Mucosa of descending colon (tissue), 3 donors: ENCODE results near the gene TGFBR2. TPM values are rescaled to one million over a fixed set of nuclear protein-coding genes. Genes with fewer than 3 reads are reported as not detected.

Experiments used
- ATAC-seq: fragments of 200-7000 bp; cut with Tn5 transposase; one replicate; pipeline ENCODE4 v1.9.1; 2020; ENCODE audit warnings: mild to moderate bottlenecking, moderate library complexity
- DNase-seq, 3 donors: peaks; one replicate each; pipeline ENCODE4 v3.0.0-alpha.2; 2020
- H3K36me3 ChIP-seq: fragments of 200-600 bp; one replicate; pipeline ENCODE4 v1.8.0; 2021; ENCODE audit warnings: low read depth, mild to moderate bottlenecking
- H3K4me1 ChIP-seq: fragments of 200-600 bp; one replicate; pipeline ENCODE4 v1.8.0; 2021; ENCODE audit warnings: low read depth, mild to moderate bottlenecking
- H3K4me3 ChIP-seq: fragments of 200-600 bp; one replicate; pipeline ENCODE4 v1.8.0; 2021; ENCODE audit warnings: mild to moderate bottlenecking
- H3K9me3 ChIP-seq: fragments of 200-600 bp; one replicate; pipeline ENCODE4 v1.8.0; 2021; ENCODE audit warnings: mild to moderate bottlenecking
- intact Hi-C, 2 donors: fragments of 100-400 bp; cut with DNase I in 1 of 2; cut with micrococcal nuclease in 1 of 2; formaldehyde crosslinking; loops; one replicate each; pipeline versions ENCODE4 v1.11.0 to v1.11.1; 2022; cut with DNase I, micrococcal nuclease
- total RNA-seq, 3 donors: library from RNA; stranded (reverse); fragmentation: NEBNext Ultra II Directional in 2 of 3; extraction: Animal tissue kit (Norgen Biotek cat#: 25700) in 2 of 3; gene quantifications; one replicate each; pipeline versions ENCODE4 v1.2.1 to v1.2.4, GENCODE V29; 2021 to 2023
- TF ChIP-seq, protein P1 (sequence below): fragments of 200-600 bp; IDR thresholded peaks from one replicate; pipeline ENCODE4 v1.8.0; 2022; ENCODE audit warnings: antibody characterized with exemption, mild to moderate bottlenecking
- donor health status: DM: no; HTN: no; CAD: no; lungs with moderate emphysema.
- donor health status: DM: no; HTN: no; CAD: no.
- donor health status: DM: no; HTN: yes; CAD: no.

Gene TGFBR2
- total RNA-seq, 3 donors from 2014 or later = 39.0 to 134 (median 71.4) TPM

GRCh38 chr3:30710017-30710416, 103.6 kb downstream of the TGFBR2 start:
- peaks cover 13% of the 10 kb centered on the region for H3K4me1 ChIP-seq
- peak; percentile 96 for ATAC-seq
- peak in 1 of 3 donors; percentile 50 for DNase-seq
- H3K9me3 ChIP-seq = no peaks in the 10 kb centered on the region
- TF ChIP-seq, protein P1, sequence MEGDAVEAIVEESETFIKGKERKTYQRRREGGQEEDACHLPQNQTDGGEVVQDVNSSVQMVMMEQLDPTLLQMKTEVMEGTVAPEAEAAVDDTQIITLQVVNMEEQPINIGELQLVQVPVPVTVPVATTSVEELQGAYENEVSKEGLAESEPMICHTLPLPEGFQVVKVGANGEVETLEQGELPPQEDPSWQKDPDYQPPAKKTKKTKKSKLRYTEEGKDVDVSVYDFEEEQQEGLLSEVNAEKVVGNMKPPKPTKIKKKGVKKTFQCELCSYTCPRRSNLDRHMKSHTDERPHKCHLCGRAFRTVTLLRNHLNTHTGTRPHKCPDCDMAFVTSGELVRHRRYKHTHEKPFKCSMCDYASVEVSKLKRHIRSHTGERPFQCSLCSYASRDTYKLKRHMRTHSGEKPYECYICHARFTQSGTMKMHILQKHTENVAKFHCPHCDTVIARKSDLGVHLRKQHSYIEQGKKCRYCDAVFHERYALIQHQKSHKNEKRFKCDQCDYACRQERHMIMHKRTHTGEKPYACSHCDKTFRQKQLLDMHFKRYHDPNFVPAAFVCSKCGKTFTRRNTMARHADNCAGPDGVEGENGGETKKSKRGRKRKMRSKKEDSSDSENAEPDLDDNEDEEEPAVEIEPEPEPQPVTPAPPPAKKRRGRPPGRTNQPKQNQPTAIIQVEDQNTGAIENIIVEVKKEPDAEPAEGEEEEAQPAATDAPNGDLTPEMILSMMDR = no peak
- H3K36me3 ChIP-seq = no peaks in the 10 kb centered on the region
- H3K4me3 ChIP-seq = no peak overlapping the region
- intact Hi-C loops = no loop called here

DNA sequence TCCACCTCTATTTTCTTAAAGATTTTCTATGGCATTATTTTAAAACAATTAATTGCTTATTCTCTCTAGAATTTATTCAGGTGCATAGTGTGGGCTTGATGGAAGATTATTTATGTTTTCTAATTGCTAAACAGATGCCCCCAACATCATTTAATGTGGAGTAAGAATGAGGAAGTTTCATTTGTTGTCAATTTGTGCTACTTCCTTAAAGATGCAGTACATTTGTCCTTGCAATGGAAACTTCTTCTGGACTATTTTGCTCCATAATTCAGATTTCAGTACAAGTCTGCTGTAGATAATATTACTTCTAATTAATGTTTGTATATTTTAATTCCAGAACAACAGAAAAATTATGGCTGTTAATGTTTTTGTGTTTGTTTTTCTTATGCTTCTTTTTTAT, 104.8 kb downstream of the TGFBR2 start:
- H3K9me3 ChIP-seq = no peaks in the 10 kb centered on the region
- no peak overlapping the region for H3K4me3 ChIP-seq
- intact Hi-C loops = no loop called here
- TF ChIP-seq, protein P1 = no peak
- H3K4me1 ChIP-seq = peaks cover 13% of the 10 kb centered on the region
- ATAC-seq = no peak
- DNase-seq = no peak
- H3K36me3 ChIP-seq = no peaks in the 10 kb centered on the region

DNA sequence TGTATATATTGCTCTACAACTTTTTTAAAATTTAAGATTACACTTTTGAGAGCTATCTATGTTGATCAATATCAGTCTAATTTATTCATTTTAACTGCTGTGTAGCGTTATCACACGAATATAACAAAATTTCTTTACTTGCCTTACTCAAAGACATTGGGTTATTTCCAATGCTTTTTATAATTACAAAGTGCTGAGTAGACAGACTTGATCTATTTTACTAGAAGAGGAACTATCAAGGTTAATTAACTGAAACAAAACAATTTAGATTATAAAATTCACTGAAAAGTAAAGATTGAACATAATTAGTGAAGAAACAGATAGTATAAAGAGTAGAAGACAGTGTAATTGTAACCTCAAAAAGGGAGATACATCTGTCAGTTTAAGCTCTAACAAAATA, 105.5 kb downstream of the TGFBR2 start:
- intact Hi-C loops = no loop called here
- H3K4me1 ChIP-seq = peaks cover 13% of the 10 kb centered on the region
- H3K9me3 ChIP-seq = no peaks in the 10 kb centered on the region
- no peak for ATAC-seq
- no peaks in the 10 kb centered on the region for H3K36me3 ChIP-seq
- TF ChIP-seq, protein P1 = no peak
- no peak for DNase-seq
- no peak overlapping the region for H3K4me3 ChIP-seq

- Histone ChIP-seq H3K4me1 (peaks cover 13% of the 10 kb centered on the region), H3K36me3 (no peaks in the 10 kb centered on the region), H3K4me3 (no peak overlapping the region), H3K9me3 (no peaks in the 10 kb centered on the region)
- ATAC-seq (no peak), DNase-seq (no peak)
- TF ChIP-seq, protein P1 = no peak
- intact Hi-C loops = no loop called here
These were observed 106.6 kb downstream of the TGFBR2 start for GRCh38 chr3:30712991-30713390.

- no peak for ATAC-seq
- no peaks in the 10 kb centered on the region for H3K36me3 ChIP-seq
- intact Hi-C loops = no loop called here
- DNase-seq = no peak
- TF ChIP-seq, protein P1 = no peak
- no peak overlapping the region for H3K4me3 ChIP-seq
- H3K4me1 ChIP-seq = peaks cover 13% of the 10 kb centered on the region
- no peaks in the 10 kb centered on the region for H3K9me3 ChIP-seq
These were observed 107.6 kb downstream of the TGFBR2 start for GRCh38 chr3:30713885-30714503.

DNA sequence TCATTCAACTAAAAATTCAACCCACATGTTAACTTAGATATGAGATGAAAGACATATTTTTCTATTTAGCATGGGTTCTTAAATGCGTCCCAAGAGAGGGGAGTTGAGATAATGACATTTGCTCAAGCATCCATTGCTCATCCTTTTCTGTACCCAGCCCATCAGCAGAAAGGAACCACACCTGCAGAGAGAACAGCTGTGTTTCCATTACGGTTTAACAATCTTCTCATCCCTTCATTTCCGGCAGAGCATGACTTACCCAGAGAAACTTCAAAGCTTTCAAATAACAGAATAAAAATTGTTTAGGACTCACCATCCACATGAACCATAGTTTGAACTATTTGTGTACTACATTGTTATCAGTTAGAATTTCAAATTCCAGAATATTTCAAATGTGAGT, 113.1 kb downstream of the TGFBR2 start:
- Histone ChIP-seq H3K4me1 (no peaks in the 10 kb centered on the region), H3K4me3 (no peak overlapping the region), H3K9me3 (no peaks in the 10 kb centered on the region), H3K36me3 (no peaks in the 10 kb centered on the region)
- no peak for ATAC-seq
- DNase-seq = no peak
- TF ChIP-seq, protein P1 = no peak
- intact Hi-C loops = no loop called here
